ENCODE data around the gene UBE2A. TPM values are rescaled to one million over a fixed set of nuclear protein-coding genes. Genes with fewer than 3 reads are reported as not detected.
A peak's percentile ranks its signal among the peaks of the same experiment; 100 is the strongest.

The UBE2A gene
- total and polyA plus RNA-seq, 8 donors, result 4.5 to 62.0 (median 34.4) TPM

- H3K27me3 ChIP-seq, result no peaks in the 10 kb centered on the region
- intact Hi-C loops (cut with DNase I; ENCODE audit: low total_unique reads), result no loop called here
- no peaks in the 10 kb centered on the region for H3K9me3 ChIP-seq
- H3K4me1 ChIP-seq, result peaks cover 0 to 17% (median 11%) of the 10 kb centered on the region in 4 donors
- WGBS, 5 donors, result 0 to 33% (median 5%) methylated on average over 19 to 27 of the region's 27 CpGs
- peak within 1 kb of the TSS; percentile 50 to 69 (median 54) for H3K4me3 ChIP-seq
- peaks cover 0 to 4% (median under 1%) of the 10 kb centered on the region in 4 donors for H3K36me3 ChIP-seq
- peak; percentile 90 to 97 for DNase-seq
- TF ChIP-seq POLR2AphosphoS5 (IDR thresholded peaks at IDR 0.05) (peak; percentile 82 to 96 (median 89)), CTCF (IDR thresholded peaks at IDR 0.05) (no peak)
- peak within 1 kb of the TSS; percentile 55 to 82 (median 70) for H3K27ac ChIP-seq
These were observed 9.2 kb upstream of the UBE2A start, which contains the start of gene STEEP1 for GRCh38 chrX:119565107-119565663. Gene STEEP1, minus strand, starts transcription at chrX:119565409. Its CDS starts 54 bp downstream, at chrX:119565355.

DNA sequence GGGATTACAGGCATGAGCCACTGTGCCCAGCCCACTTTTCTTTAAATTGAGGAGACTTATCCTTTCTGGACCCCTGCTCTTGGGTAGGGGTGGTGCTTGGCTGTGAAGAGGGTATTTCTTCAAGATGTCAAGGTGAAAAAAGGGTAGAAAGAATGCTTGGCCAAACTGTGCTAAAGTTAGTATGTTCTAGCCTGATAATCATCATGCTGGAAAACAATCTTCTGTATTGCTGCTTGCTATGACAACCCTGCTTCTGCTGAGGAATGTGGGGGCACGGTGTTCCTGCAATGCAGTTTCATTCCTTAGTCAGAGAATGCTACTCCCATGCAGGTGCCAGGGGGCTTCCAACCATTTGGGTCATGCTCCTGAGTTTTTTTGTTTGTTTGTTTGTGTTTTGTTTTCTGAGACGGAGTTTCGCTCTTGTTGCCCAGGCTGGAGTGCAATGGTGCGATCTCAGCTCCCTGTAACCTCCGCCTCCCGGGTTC, 4.0 kb upstream of the UBE2A start:
- Histone ChIP-seq H3K4me1 (peaks cover 0 to 12% (median 8%) of the 10 kb centered on the region in 4 donors), H3K27me3 (peaks cover 0 to 6% (median 0%) of the 10 kb centered on the region in 3 donors), H3K27ac (no peak overlapping the region), H3K9me3 (no peaks in the 10 kb centered on the region), H3K36me3 (no peaks in the 10 kb centered on the region), H3K4me3 (no peak overlapping the region)
- no peak for DNase-seq
- WGBS, 5 donors, result 82 to 88% (median 88%) methylated on average over 6 of the region's 6 CpGs
- intact Hi-C loops (cut with DNase I; ENCODE audit: low total_unique reads), result no loop called here
- TF ChIP-seq EP300 (IDR thresholded peaks at IDR 0.05), result no peak
- TF ChIP-seq POLR2A (IDR thresholded peaks at IDR 0.05), result no peak
- TF ChIP-seq POLR2AphosphoS5 (IDR thresholded peaks at IDR 0.05), result no peak
- no peak for TF ChIP-seq CTCF (IDR thresholded peaks at IDR 0.05)

- Histone ChIP-seq H3K27ac (peak overlapping the region in 4 of 5 donors; percentile 89 to 94 (median 94)), H3K27me3 (peaks cover 0 to 6% (median 0%) of the 10 kb centered on the region in 3 donors), H3K4me3 (peak overlapping the region in 3 of 4 donors; percentile 58 to 74 (median 68)), H3K9me3 (no peaks in the 10 kb centered on the region), H3K36me3 (peaks cover 0 to 7% (median 3%) of the 10 kb centered on the region in 4 donors), H3K4me1 (peaks cover 0 to 22% (median 11%) of the 10 kb centered on the region in 4 donors)
- peak in 1 of 2 donors; percentile 12 for DNase-seq
- intact Hi-C loops (cut with DNase I; ENCODE audit: low total_unique reads), result no loop called here
- no peak for TF ChIP-seq POLR2AphosphoS5 (IDR thresholded peaks at IDR 0.05)
- no peak for TF ChIP-seq CTCF (IDR thresholded peaks at IDR 0.05)
- no peak for TF ChIP-seq EP300 (IDR thresholded peaks at IDR 0.05)
- TF ChIP-seq POLR2A (IDR thresholded peaks at IDR 0.05), result no peak
- 31 to 46% (median 40%) methylated on average over 3 of the region's 3 CpGs for WGBS, 5 donors
These were observed 1.1 kb upstream of the UBE2A start for GRCh38 chrX:119573222-119573621.

GRCh38 chrX:119573840-119574393, 446 bp upstream of the UBE2A start:
- WGBS, 5 donors, result 0 to 36% (median 5%) methylated on average over 25 to 30 of the region's 30 CpGs
- H3K9me3 ChIP-seq, result no peaks in the 10 kb centered on the region
- TF ChIP-seq CTCF (IDR thresholded peaks at IDR 0.05) (no peak), POLR2AphosphoS5 (IDR thresholded peaks at IDR 0.05) (no peak), EP300 (IDR thresholded peaks at IDR 0.05) (no peak), POLR2A (IDR thresholded peaks at IDR 0.05) (no peak)

More at GRCh38 chrX:119573840-119574393, 446 bp upstream of the UBE2A start:
- H3K27me3 ChIP-seq, result peaks cover 0 to 6% (median 0%) of the 10 kb centered on the region in 3 donors
- H3K4me1 ChIP-seq, result peaks cover 0 to 22% (median 11%) of the 10 kb centered on the region in 4 donors
- H3K27ac ChIP-seq, result peak overlapping the region; percentile 89 to 94 (median 93)
- peaks cover 0 to 7% (median 3%) of the 10 kb centered on the region in 4 donors for H3K36me3 ChIP-seq
- intact Hi-C loops (cut with DNase I; ENCODE audit: low total_unique reads), result no loop called here
- peak in 1 of 2 donors; percentile 69 for DNase-seq
- H3K4me3 ChIP-seq, result peak overlapping the region; percentile 58 to 74 (median 64)

Measured in stomach (tissue), 9 donors.